COLO668 (cell line): Measurements from ENCODE around the gene RABL6.
"Not testable (repeated sequence)": the region's sequence is repeated elsewhere in the genome, so short reads cannot be mapped to it uniquely, and the experiment has no call there.

Experiments used
- DNase-seq: peaks from one replicate; lab custom pipeline; 2025; ENCODE audit not compliant: unreplicated experiment; lab: John Stamatoyannopoulos, UW

RABL6 gene

DNA sequence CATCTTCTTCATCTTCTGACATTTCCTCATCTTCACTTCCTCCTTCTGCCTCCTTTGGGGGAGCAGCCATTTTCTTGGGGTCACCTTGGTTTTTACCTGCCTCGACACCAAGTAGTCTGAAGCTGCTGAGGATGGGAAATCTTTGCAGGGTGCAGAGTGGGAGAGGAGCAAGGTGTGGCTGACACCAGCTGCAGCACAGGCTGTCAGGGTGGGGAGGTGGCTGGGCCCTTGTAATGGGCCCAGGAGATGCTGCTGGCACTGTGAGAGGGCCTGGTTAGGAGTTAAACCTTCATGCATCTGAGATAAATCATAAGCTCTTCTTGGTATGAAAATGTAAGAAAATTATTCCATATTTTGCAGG lies 7.7 kb downstream of the RABL6 start:
- DNase-seq: no peak

DNA sequence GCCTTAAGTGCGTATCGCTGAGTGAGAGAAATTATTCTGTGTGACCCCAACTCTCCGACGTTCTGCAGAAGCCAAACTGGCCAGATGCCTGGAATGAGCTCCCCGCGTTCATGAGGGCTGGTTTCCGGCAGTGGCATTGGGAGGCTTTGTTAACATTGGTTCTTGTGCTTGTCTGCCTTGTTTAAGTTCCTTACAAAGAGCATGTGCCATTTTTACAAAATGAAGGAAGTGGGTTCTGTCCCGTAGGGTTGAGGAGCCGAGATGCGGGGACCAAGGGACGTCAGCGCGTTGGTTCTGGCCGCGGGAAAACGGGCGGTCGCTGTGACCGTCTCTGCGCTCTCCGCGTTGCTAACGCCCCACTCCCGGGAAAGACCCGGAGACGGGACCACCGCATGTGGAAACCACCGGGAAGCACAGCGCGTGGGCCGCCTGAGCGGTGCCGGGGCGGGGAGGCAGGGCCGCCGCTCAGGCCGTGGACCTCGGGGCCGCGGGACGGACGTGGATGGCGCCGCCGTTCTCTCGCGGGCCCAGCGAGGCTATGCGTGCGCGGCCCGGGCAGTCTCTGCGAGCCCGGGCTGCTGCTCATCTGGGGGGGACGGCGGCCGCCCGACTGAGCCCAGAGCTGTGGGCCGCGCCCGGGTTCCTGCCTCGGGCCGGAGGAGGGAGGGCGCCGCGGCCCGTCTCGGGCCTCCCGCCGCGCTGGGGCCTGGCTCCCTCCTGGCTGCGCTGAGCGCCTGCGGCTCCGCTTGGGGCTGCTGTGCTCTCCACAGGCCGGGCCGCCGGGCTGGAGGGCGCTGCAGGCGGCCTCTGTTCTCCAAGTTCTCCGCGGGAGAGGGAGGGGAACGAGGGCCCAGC lies 13.4 kb downstream of the RABL6 start:
- DNase-seq: no peak

DNA sequence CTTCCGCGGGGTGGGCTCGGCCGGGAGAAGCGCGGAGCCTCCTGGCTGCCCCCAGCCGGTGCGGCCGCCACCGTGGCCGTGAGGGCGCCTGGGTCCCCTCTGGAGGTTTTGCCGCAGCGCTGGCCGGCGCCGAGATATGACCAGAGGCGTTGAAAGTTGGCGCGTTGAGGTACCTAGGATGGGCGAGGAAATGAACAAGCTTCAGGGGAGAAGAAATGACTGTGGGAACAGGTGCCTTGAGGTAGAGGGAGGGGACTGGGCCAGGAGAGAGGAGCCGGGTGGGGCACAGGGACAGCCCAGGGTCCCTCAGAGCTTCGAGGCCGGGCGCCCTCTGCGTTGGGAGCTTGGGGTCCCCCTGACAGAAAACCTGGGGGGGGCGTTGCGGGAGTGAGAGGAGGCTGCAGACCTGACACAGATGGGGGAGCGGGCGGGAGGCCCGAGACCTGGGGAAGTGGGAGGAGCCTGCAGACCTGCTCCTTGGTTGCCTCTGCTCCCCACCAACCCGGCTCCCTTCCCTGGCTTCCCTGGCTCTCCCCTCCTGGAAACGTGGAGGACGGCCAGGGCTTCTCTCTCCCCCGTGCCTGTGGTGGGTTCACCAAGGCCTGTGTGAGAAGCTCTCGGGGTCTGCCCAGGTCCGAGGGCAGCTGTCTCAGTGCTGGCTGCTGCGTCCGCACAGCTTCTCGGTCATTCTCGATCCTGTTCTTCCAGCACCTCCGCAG lies 14.2 kb downstream of the RABL6 start:
- DNase-seq: no peak

DNA sequence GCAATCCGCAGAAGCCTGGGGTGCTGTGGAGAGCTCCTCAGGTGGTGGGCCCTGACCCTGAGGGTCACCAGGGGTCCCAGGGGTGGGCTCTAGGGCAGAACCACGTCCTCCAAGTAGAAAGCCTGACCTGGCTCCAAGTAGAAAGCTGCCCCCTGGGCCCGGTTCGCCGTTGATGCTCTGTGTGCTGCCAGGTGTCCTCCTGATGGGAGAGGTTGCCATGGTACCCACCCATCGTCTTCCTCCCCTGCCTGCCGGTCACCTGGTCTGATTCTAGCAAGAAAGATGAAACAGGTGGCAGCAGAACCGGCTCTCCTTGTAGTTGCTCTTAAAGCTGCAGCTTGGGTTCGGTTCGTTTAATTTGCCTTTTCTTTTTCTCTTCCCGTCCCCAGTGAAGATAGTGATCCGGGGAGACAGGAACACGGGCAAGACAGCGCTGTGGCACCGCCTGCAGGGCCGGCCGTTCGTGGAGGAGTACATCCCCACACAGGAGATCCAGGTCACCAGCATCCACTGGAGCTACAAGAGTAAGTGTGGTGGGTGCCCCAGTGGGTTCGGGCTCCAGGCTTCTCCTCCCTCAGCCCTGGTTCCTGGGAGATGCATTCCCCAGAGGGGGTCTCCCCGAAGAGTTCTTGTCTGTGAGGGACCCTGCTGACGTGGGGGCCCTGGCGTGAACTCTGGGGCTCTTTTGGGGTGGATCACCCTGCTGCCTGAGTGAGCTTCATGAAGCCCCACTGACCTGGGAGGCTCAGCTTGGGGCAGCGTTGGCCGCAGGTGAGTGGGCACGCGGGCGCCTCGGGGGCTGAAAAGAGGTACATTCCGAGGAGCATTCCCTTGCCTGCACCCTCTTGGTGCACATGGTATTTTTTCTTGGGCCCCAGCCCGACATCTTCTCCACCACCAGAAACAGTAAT lies 15.6 kb downstream of the RABL6 start:
- peak; percentile 56 for DNase-seq

DNA sequence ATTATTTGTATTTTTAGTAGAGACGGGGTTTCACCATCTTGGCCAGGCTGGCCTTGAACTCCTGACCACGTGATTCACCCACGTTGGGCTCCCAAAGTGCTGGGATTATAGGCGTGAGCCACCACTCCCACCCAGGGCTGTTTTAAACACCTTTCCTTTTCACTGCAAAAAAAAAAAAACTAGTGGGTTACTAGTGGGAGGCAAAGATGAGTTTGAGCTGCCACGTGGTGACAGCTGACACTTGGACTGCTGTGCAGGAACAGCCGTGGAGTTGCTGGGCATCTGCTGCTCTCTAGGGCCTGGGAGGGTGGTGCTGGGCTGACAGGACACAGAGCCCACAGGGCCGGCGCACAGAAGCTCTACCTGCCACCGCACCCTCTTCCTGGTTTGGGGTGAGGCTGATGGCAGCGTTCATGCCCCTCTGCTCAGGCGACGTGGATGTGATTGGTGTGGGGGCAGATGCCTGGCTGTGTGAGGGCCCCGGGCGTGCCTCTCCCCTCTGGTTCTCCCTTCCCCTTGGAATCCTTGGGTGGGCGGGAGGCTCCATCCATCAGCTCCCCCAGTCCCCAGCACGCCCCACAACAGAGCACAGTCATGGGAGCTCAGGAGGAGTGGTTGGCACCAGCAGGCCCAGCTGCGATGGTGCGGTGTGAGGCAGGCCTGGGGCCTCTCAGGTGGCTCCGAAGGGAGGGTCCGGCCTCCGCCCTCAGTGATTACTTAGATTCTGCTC lies 16.9 kb downstream of the RABL6 start:
- no peak for DNase-seq

DNA sequence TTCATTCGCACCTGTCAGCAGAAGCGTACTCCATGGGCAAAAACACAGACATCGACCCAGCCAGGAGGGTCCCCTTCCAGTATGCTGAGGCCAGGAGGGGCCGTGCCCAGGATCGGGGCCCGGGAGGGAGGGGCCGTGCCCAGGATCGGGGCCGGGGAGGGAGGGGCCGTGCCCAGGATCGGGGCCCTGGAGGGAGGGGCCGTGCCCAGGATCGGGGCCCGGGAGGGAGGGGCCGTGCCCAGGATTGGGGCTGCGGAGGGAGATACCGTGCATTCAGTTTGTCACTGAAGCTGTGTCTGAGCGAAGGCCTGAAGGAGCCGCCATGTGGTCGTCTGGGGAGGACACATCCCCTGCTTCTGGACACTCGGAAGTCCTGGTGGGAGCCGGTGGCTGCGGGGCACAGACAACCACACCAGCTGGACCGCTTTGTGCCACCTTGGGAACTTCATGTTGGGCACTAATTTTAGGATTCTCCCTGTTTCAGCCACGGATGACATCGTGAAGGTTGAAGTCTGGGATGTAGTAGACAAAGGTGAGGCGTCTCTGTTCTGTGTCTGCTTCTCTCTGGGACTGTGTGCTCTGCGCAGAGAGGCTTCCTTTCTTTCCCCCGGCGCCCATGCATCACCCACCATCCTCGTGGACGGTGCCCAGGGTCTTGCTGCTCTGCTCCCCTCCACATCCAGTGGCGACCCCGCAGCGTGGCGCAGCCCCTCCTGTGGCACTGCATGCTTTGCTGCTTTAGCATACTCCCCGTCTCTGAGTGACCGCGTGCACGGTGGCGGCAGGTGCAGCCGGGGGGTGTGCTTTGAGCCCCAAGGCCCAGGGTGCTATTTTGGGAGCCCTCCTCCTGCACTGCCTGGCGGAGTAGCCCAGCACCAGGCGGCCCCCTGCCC lies 17.8 kb downstream of the RABL6 start:
- no peak for DNase-seq

DNA sequence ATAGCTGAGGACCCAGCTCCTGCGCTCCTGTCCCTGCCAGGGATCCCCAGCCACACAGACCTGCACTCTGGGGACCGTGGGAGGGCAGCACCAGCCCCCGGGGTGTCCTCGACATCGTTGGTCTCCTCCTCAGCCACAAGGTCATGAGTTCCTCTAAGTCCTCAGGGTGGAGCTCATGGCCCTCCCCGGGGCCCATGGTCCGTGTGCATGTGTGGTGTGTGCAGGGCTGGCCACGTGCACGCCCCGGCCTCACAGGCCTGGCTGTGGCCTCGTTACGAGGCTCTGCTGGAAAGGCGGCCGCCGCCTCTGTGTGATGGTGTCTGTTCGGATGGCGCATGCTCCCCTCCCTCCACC lies 18.4 kb downstream of the RABL6 start:
- DNase-seq: no peak

DNA sequence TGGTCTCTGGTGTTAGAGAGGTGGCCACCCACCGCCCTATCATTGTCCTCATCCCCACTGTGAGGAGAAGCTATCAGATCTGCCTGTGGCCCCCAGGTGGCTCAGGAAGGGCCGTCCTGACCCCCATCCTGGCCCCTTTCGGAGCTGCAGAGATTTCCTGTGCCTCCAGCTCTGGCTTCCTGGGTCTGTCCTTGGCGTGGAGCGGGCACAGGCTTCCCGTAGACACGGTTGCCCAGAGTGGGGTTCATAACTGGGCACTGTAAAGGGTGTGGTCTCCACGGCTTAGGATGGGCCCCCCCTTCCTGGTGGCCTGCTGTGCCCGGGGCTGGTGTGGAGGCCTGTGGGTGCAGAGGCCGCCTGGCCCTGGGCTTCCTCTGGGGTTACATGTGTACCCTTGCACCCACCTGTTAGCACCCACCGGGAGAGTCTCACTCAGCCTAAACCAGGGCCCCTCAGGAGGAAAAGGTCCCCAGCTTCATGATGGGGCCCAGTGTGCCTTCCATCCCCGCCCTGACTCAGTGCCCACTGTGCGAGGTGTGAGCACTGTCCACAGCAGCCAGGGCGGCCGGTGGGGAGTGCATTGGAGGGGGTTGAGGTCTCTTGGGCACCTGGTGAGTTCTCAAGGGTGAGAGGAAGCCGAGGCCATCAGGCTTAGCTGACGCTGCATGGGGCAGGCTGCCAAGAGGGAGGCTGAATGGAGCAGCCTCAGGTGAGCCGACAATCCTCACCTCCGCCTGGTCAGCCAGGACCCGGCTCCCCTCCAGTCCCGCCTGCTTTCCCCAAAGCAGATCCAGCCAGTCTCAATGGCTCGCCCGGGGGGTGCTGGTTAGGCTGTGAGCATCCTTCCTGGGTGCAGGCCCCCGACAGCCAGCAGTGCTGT lies 19.2 kb downstream of the RABL6 start:
- DNase-seq: no peak

DNA sequence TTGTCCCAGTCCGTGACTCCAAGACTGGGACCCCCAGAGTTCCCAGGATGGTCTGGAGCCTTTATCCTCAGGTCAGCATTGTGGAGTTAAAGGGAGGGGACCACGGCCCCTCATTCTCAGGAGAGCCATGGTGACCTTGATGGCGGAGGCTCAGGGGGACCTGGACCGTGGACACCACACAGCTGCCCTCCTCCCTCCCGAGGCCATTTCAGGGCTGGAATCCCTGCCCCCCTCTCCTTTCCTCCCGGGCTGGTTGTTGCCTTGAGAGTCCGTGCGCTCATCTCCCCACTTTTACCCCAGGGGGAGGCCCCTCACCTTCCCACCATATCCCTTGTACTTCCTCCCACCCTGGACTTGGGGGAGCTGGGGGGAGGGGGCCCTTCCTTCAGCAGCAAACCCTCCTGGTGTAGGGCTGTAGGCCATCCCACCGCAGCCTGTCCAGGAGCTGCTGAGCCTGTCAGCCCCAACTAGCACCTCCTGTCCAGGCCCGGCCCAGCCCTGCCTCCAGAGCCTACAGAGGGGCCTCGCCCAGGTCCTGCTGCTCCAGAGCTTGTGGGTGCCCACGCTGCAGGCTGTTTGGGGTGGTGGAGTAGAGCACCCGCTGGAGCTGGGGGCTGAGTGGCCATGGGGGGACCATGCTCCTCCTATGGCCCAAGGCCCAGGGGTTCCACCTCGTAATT lies 20.2 kb downstream of the RABL6 start:
- DNase-seq: no peak

DNA sequence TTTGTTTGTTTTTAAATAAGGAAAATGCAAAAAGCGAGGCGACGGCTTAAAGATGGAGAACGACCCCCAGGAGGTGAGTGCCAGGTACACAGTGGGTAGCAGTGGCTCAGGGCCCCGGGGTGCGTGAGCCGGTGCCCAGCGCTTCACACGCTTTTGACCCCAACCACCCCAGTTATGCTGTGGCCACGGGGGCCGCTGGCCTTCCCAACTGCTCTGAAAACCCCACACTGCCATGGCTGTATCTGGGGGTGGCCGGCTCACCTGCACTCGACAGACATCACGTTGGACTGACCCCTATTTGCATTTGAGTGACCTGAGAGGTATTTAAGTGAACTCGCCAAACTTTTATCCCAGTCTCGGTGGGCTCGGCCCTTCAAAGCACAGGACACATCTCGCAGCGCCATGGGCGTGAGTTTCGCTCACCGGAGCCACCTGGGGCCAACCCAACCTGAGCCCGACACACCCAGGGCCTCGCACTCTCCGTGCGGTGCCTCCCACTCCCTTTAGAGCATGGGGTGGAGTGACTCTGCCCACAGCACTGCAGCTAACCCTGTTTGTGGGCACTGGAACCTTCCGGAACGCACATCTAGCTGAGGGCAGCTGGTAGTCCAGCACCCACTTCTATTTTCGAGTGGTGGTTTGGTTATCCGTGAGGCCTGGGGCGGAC lies 20.9 kb downstream of the RABL6 start:
- DNase-seq: no peak

DNA sequence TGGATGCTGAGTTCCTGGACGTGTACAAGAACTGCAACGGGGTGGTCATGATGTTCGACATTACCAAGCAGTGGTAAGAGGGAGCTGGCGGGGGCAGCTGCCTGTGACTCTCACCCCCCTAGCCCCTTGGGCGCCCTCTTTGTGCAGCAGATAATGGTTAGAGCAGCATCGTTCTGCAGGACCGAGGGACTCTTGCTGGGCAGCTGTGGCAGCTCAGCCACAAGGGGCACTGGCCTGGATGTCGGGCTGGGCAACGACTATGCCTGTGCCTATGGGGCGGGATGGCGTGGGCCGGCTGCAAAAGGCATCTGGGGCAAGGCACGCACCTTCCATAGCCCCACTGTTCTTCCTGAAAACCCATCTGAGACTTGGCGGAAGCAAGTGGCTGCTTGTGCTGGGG lies 21.7 kb downstream of the RABL6 start:
- no peak for DNase-seq

DNA sequence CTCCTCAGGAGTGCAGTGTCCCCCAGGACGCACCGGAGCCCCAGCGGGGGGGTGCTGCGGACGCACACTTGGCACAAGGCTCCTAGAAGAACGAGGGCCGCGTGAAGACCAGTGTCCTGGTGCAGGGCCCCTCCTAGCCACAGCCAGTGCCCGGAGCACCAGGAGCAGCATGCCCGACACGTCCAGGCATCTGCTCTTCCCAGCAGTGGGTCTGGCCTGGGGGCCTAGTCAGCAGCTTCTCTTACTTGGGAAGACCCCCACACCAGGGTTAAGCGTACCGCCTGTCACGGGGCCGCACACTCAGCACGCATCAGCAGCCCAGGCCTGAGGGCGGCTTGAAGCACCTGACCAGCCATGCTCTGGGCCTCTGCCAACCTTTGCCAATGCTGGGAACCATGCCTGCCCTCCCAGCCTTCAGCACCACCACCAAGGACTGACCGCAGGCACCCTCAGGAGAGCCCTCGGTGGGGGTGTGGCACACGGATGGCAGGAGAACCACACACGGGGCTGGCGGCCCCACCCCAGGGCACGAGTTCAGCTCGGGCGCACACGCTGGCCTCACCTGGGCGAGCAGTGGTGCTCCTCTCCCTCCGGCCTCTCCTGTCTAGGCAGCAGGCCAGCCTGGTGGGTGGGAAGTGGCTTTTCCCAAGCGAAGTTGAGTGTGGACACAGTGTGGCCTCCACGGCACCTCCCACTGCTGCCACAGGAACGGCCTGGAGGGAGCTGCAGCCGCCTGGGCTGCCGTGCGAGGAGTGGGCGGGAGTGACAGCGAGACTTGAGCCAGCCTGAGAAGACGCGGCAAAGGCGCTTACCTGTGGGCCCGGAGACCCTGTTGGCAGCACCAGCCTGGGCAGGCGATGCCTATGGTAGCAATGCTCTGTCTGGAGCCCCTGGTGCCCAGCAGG lies 22.5 kb downstream of the RABL6 start:
- DNase-seq: no peak

DNA sequence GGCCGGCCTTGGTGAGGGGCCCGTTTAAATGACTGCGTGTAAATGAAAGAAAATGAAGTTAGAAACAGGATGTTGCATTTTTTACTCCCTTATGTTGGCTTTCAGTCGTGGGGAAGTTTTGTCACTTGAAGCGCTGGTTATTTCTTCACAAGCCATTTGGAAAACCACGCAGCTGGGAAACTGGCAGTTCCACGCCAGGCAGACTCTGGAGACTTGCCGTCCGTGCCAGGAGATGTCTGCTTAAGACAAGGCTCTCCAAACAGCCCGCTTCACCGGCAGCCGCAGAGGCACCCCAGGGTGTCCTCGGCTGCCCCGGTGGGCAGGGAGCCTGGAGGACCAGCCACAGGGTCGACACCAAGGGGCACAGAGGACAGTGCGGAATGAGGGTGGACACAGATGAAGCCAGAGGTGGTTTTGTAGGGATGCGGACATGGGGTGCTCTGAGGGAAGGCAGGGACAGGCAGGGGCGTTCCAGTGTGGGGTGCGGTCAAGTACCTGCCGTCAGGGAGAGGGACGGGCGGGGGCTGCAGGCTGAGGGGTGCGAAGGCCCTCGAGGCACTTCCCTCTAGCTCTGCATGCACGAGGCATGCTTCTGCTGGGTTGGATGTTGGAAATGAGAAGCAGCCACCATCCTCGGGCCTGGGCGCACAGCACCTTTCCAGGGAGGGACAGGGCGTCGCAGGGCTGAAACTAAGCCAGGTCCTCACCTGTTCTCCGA lies 23.4 kb downstream of the RABL6 start:
- no peak for DNase-seq

DNA sequence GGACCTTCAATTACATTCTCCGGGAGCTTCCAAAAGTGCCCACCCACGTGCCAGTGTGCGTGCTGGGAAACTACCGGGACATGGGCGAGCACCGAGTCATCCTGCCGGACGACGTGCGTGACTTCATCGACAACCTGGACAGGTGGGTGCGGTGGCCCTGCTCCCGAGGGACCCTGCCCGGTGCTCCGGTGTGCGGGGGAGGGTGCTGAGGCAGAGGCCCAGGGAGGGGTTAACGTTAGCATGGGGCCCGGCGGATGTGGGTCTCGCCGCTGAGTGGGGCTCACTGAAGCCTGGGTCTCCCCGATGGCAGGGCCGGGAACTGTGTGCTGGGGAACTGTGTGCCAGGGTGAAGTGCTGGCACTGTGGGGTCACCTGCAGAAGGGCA lies 24.0 kb downstream of the RABL6 start:
- DNase-seq: no peak

DNA sequence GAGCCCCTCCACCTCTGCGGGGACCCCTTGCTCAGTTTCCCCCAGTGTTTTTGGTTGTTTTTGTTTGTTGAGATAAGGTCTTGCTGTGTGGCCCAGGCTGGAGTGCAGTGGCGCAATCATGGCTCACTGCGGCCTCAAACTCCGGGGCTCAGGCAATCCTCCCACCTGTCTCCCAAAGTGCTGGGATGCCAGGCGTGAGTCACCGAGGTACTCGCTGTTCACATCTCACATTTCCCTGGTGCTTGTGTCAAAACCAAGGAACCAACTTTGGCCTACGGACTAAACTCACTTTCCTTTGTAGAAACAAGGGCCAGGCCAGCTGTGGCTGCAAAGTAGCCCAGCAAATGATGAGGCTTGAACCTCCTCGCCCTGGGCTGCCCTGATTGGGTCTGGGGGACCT lies 24.8 kb downstream of the RABL6 start:
- no peak for DNase-seq

DNA sequence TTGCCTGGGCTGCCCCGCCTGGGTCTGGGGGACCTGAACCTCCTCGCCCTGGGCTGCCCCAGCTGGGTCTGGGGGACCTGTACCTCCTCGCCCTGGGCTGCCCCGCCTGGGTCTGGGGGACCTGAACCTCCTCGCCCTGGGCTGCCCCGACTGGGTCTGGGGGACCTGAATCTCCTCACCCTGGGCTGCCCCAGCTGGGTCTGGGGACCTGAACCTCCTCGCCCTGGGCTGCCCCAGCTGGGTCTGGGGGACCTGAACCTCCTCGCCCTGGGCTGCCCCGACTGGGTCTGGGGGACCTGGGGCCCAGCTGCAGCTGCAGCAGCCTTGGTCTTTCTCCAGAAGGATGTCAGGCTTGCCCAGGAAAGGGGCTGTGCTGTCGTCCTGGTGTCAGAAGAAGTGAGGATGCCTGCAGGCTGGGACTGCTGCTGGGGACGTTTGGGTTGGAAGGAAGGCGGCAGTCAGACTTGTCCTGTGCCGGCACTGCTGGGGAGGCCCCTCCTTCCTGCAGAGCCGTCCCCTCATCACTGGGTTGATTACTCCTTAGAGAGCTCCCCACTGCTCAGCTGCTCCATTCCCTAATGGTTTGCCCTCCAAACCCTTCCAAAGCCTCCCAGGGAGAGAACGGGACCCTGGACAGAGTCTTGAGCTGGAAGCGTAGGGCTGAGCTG lies 25.8 kb downstream of the RABL6 start:
- not testable (repeated sequence) for DNase-seq
